ENCODE data around the gene LHFPL6. TPM values are rescaled to one million over a fixed set of nuclear protein-coding genes. Genes with fewer than 3 reads are reported as not detected.

LHFPL6 gene
- total RNA-seq, 3 donors from 2014 or later (not counting 1 experiment from before 2014, with no cell fraction given), result not detected

- DNase-seq, result no peak
- no peak for ATAC-seq
- Histone ChIP-seq H3K4me1 (ENCODE audit: control insufficient read depth, insufficient read depth, low read length) (no peaks in the 10 kb centered on the region), H3K9me3 (ENCODE audit: control insufficient read depth, insufficient read depth, low read length) (no peaks in the 10 kb centered on the region), H3K27ac (ENCODE audit: low read length) (no peak overlapping the region), H3K4me3 (ENCODE audit: low read length) (no peak overlapping the region), H3K27me3 (ENCODE audit: control insufficient read depth, insufficient read depth, low read length) (no peaks in the 10 kb centered on the region), H3K36me3 (ENCODE audit: control insufficient read depth, insufficient read depth, low read length) (no peaks in the 10 kb centered on the region)
- no peaks in the 10 kb centered on the region for H3K4me1 Mint-ChIP-seq
- H3K27me3 Mint-ChIP-seq (ENCODE audit: low read depth in 2 of 2), result no peaks in the 10 kb centered on the region
- H3K36me3 Mint-ChIP-seq, result no peaks in the 10 kb centered on the region
- no peak for TF ChIP-seq CTCF (IDR thresholded peaks at IDR 0.05)
- no peak overlapping the region for H3K27ac Mint-ChIP-seq
- intact Hi-C loops (cut with micrococcal nuclease), result no loop called here
- H3K9me3 Mint-ChIP-seq, result peaks cover 0 to 7% of the 10 kb centered on the region in 2 donors
- no peak overlapping the region for H3K4me3 Mint-ChIP-seq
Observed at GRCh38 chr13:39407138-39407537, 195.9 kb downstream of the LHFPL6 start.

- H3K4me3 ChIP-seq (ENCODE audit: low read length), result no peak overlapping the region
- ATAC-seq (no peak), DNase-seq (no peak)
- H3K27ac ChIP-seq (ENCODE audit: low read length), result no peak overlapping the region
- no peaks in the 10 kb centered on the region for H3K27me3 ChIP-seq (ENCODE audit: control insufficient read depth, insufficient read depth, low read length)
- no peaks in the 10 kb centered on the region for H3K27me3 Mint-ChIP-seq (ENCODE audit: low read depth in 2 of 2)
- intact Hi-C loops (cut with micrococcal nuclease), result no loop called here
- no peaks in the 10 kb centered on the region for H3K9me3 ChIP-seq (ENCODE audit: control insufficient read depth, insufficient read depth, low read length)
- no peaks in the 10 kb centered on the region for H3K4me1 ChIP-seq (ENCODE audit: control insufficient read depth, insufficient read depth, low read length)
- no peaks in the 10 kb centered on the region for H3K36me3 ChIP-seq (ENCODE audit: control insufficient read depth, insufficient read depth, low read length)
- H3K4me3 Mint-ChIP-seq, result no peak overlapping the region
- no peaks in the 10 kb centered on the region for H3K4me1 Mint-ChIP-seq
- H3K36me3 Mint-ChIP-seq, result no peaks in the 10 kb centered on the region
- peaks cover 0 to 7% of the 10 kb centered on the region in 2 donors for H3K9me3 Mint-ChIP-seq
- TF ChIP-seq CTCF (IDR thresholded peaks at IDR 0.05), result no peak
- no peak overlapping the region for H3K27ac Mint-ChIP-seq
- 91% methylated on average over 1 of the region's 1 CpG for WGBS (ENCODE audit: insufficient coverage)
Observed at GRCh38 chr13:39406688-39407087, 196.3 kb downstream of the LHFPL6 start.

- TF ChIP-seq CTCF (IDR thresholded peaks at IDR 0.05), result no peak
- H3K36me3 Mint-ChIP-seq, result no peaks in the 10 kb centered on the region
- Histone ChIP-seq H3K27ac (ENCODE audit: low read length) (no peak overlapping the region), H3K4me1 (ENCODE audit: control insufficient read depth, insufficient read depth, low read length) (no peaks in the 10 kb centered on the region), H3K36me3 (ENCODE audit: control insufficient read depth, insufficient read depth, low read length) (no peaks in the 10 kb centered on the region), H3K4me3 (ENCODE audit: low read length) (no peak overlapping the region), H3K27me3 (ENCODE audit: control insufficient read depth, insufficient read depth, low read length) (no peaks in the 10 kb centered on the region), H3K9me3 (ENCODE audit: control insufficient read depth, insufficient read depth, low read length) (no peaks in the 10 kb centered on the region)
- ATAC-seq, result no peak
- H3K9me3 Mint-ChIP-seq, result peaks cover 1 to 7% of the 10 kb centered on the region in 2 donors
- no peak overlapping the region for H3K27ac Mint-ChIP-seq
- no peaks in the 10 kb centered on the region for H3K4me1 Mint-ChIP-seq
- no peak for DNase-seq
- intact Hi-C loops (cut with micrococcal nuclease), result no loop called here
- no peaks in the 10 kb centered on the region for H3K27me3 Mint-ChIP-seq (ENCODE audit: low read depth in 2 of 2)
- WGBS (ENCODE audit: insufficient coverage), result 85% methylated on average over 7 of the region's 7 CpGs
- no peak overlapping the region for H3K4me3 Mint-ChIP-seq
Observed at GRCh38 chr13:39405596-39406205, 197.3 kb downstream of the LHFPL6 start.

- 100% methylated on average over 2 of the region's 2 CpGs for WGBS (ENCODE audit: insufficient coverage)
- H3K27me3 ChIP-seq (ENCODE audit: control insufficient read depth, insufficient read depth, low read length), result no peaks in the 10 kb centered on the region
- Mint-ChIP-seq H3K36me3 (no peaks in the 10 kb centered on the region), H3K27me3 (ENCODE audit: low read depth in 2 of 2) (no peaks in the 10 kb centered on the region), H3K4me3 (no peak overlapping the region), H3K9me3 (peaks cover 2 to 6% of the 10 kb centered on the region in 2 donors), H3K27ac (no peak overlapping the region), H3K4me1 (no peaks in the 10 kb centered on the region)
- ATAC-seq (no peak), DNase-seq (no peak)
- intact Hi-C loops (cut with micrococcal nuclease), result no loop called here
- no peak overlapping the region for H3K27ac ChIP-seq (ENCODE audit: low read length)
- H3K4me1 ChIP-seq (ENCODE audit: control insufficient read depth, insufficient read depth, low read length), result no peaks in the 10 kb centered on the region
- TF ChIP-seq CTCF (IDR thresholded peaks at IDR 0.05), result no peak
- no peaks in the 10 kb centered on the region for H3K36me3 ChIP-seq (ENCODE audit: control insufficient read depth, insufficient read depth, low read length)
- no peak overlapping the region for H3K4me3 ChIP-seq (ENCODE audit: low read length)
- H3K9me3 ChIP-seq (ENCODE audit: control insufficient read depth, insufficient read depth, low read length), result no peaks in the 10 kb centered on the region
Observed at GRCh38 chr13:39405107-39405506, 197.9 kb downstream of the LHFPL6 start.

All from natural killer cell (primary cell).